GM19023 (cell line): Measurements from ENCODE around the gene SHC3.

Source experiments
- ATAC-seq: cut with Tn5 transposase; IDR thresholded peaks from one replicate; pipeline ENCODE4 v1.9.1; 2021; ENCODE audit warnings: mild to moderate bottlenecking, moderate library complexity; ENCODE audit not compliant: unreplicated experiment

SHC3 gene

DNA sequence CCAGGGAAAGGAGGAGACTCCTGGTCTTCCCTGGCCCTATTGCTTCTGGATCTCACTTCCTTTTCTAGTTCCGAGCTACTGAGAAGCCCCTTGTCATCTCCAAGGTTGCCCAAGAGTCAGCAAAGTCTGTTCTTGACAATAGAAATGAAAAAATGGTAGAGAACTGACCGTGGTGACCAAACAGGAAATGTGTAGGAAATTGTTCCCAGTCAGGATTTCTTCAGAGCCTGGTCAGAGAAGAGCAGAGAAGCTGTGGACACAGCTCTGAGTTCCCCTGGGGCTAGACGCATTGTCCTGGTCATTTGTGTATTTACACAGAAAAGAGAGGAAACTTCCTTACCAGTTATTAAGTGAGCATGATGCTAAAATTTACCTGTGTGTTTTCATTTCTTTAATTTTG is 151.7 kb downstream of the SHC3 start:
- ATAC-seq: no peak

DNA sequence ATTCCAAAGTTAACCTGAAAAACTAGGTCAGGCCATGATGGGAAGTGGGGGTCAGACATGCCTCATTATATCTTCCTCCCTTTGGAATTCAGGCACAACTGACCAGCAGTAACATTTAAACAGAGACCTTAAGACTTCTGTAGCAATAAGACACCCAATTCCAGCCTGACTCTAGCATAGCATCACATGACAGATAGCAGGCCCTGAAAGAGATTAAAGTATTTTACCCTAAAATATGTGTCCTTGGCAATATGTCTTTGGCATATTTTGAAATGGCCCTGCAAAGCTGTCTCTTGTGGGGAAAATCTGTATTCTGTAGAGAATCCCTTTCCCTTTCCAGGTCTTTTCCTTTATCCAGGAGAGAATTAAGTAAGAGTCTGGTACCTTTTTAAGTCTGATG is 153.1 kb downstream of the SHC3 start:
- ATAC-seq: no peak

DNA sequence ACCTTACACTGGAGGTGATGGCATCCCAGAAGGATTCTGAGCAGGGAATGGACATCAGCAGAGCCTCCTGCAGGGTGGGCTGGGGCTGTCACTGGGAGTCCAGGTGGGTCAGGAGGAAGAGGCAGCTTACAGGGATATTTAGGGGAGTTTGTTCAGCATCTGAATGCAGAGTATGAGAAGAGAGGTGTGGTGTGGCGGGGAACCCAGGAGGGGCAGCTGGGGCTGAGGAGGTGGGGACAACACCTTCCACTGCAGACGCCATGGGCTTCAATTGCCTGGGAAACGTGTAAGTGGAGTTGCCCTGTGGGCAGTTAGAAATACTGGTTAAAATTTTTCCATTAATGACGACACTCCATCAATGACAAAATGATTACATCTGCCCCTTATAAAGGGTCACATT is 153.9 kb downstream of the SHC3 start:
- ATAC-seq: no peak

DNA sequence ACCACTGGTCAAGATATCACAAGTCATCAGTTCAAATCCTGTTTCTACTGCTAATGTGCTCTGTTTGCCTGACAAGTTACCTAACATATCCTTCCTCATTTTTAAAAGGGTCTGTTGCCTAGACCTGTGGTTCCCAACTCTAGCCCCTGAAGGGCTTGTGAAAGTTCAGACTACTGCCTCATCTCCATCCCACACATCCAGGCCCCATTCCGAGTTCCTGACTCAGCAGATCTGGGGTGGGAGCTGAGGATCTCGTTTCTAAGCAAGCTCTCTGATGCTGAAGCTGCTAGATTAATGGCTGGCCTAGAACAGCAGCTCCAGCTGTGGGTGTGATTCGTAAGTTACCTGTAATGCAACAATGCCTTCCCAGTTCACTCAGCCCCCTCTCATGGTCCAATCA is 154.9 kb downstream of the SHC3 start:
- no peak for ATAC-seq

DNA sequence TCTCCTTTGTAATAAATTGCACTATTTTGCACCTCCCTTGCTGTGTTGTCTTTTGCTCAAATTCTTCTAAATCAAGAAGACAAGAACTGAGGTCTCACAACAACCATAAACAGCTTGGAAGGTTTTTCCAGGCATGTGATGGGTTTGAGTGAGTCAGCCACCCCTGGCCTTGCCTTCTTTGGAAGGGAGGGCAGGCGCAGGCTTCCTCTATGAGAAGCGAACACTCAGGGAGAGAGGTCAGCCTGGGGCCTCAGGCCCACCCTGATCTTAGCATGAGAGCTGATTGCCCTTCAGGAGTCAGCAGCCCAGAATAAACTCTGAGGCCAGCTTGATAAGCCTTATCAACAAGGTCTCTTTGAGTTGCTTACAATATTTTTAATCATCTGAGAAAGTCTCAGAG is 155.7 kb downstream of the SHC3 start:
- no peak for ATAC-seq

DNA sequence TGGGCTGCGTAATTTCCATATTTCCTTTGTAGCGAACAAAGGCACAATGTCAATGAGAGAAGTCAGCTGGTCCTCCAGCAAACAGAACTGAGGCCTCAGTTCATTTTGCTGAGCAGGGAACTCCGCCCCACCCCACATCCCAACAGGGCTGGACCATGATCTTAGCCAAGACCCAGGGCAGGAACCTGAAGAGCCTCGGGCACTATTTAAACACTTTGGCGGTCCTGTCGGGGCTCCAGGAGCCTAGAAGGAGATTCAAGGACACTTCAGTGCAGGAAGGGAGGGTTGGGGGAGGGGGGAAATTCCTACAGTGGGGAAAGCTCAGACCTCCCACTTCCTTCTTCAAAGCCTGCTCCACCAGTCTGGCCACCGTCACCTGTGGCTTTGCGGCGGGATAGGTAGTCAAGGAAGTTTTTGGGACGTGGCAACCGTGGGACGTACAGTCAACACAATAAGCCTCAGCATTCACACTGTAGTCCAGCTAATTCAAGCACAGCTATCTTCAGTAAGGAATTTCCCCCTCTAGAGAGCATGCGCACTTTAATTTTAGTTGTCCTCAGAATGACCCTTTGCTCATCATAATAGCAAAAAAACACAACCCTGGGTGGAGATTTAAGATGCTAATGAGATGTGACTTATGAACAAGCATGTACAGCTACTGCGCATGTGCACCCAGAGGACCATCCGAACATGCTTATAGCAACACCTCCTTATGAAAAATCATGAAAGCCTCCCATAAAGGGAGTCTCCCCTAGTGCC is 156.4 kb downstream of the SHC3 start:
- no peak for ATAC-seq

DNA sequence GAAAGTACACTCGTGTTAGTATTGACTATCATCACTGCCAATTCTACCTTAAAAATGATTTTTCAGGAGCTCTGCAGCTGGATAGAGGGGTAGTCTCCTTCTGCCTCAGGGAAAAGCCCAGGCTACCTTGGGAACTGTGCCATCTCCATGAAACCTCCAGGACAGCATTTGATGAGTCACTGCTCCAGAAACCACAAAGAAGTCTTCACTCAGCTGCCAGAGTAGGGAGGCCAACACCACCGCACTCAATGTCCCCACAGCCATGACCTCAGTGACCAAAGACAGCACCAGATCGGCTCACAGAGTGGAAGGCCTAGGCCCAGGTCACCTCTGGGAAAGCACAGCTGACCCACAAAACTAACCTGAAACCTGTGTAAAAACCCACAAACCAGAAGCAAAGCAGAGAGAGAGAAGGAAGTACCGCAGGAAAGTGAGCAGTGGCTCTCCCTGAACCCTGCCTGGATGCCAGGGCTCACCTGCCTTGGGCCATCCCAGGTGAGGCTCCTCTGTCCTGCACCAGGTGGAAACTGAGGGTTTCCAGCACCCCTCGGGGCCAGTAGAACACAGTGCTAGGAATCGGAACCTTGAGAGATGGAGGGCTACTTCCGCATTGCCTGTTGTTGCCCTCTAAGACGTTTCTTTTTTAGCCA is 157.3 kb downstream of the SHC3 start:
- ATAC-seq: no peak

DNA sequence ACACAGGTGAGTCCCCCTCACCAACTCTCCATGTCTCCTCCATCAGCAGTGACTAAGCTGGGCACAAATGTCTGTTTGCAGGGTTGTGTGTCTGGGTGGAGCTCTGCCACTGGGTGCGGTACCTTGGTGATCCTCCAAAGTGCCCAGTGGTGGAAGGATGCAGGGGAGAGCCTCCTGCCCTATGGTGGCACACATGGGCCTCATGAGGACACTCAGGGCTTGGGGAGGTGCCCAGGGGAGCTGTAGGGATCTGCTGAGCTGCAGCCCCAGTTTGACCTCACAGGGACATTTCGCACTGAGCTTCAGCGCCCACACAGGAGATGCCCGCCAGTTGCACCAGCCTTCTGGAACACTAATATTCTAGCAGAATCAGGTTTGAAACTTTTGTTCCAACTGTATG is 157.9 kb downstream of the SHC3 start:
- no peak for ATAC-seq

DNA sequence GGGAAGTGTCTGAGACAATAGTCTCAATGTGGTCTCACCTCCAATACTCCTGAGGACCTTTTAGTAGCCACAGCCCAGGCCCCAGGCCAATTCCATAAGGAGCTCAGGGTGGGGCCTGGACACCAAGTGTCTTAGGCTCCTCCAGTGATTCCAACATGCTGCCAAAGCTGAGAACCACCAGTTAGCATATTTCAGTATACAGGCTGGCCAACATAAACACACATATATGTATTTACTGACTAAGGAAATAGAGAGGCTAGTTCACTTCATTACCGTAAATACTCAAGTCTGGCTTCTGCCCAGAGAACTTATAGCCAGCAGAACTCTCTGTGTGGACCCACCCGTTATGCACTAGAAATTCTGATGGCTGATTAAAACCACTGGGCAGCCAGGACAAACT is 163.3 kb downstream of the SHC3 start:
- ATAC-seq: no peak

DNA sequence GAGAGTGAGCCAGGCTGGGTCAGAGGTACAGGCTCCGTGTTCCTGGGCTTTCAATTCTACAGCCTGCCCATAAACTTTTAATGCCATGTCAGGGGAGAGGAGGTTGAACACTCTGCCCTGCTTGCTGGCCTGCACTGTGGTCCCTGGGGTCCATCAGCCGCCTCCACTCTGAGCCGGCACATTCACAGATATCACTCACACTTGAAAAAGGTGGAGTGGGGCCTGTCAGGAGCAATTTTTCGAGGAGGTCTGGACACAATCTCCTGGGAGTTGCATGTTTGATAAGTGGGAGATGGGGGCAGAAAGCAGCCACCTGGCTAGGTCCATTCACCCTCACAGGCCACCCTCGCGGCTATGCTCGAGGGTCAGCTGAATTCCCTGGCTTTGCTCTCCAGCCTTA is 164.5 kb downstream of the SHC3 start:
- no peak for ATAC-seq

DNA sequence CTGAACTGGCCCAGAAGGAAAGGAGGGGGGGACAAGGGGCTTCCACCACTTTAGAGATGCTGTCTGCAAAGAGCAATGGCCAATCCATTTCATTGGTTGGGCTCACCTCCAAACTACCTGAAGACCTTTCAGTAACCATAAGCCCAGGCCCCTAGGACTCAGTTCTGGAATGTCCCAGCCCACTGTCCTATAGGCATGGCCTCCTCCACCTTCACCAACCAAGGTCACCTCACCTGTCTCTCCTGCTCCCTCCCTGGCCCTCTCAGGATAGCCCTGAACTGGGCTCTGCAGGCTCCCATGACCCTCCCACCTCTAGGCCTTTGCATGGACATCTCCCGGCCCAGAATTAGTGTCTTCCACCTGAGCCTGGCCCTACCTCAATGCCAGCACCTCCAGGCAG is 165.0 kb downstream of the SHC3 start:
- ATAC-seq: no peak

DNA sequence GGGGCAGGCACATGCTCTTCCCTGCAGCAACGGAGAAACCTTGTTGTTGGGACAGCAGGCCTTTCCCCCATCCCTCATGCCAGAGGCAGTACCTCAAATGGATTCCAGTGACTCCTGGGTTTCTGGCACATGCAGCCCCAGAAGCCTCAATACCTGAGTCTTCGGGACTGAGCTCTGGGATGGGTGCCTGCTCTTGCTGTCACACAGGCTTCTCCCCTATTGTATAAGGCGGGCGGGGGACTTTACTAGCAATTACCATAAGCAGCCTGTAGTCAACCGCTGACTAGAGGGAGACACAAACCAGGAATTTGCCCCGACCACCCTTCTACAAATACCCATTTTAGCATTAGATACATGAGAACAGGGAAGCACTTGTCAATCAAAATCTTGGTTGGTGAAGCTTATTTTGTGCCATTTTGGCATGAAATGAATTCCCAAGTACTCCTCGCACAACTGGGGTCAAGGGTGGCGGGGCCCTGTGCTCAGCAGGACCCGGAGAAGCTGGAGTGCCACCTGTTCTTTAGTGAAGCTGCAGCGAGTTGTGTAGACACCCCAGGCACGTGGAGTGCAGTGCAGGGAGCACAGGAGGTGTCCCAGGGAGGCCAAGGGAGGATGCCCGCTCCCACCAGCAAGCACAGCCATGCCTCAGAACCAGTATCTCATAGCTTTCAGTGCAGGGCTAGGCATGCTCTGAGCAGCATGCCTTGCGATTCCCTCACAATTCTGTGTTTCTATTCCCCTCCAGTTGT is 166.2 kb downstream of the SHC3 start:
- no peak for ATAC-seq

DNA sequence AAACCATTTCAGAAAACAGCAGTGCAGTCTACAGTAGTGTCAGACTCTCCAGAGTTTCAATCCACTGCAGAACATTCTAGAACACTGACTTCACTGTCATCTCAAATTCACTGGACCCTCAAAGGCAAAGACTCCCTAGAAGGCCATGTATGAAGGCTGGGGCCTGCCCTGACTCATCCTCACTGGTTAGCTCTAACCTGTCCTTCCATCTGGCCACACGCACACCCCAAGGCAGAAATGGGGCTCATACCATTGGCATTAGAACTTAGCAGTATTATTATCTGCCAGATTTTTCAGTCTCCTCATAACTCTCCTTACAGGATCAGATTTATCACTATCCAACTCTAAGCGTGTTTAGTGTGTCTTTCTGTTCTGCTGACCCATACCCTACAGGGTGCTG is 166.9 kb downstream of the SHC3 start:
- no peak for ATAC-seq

DNA sequence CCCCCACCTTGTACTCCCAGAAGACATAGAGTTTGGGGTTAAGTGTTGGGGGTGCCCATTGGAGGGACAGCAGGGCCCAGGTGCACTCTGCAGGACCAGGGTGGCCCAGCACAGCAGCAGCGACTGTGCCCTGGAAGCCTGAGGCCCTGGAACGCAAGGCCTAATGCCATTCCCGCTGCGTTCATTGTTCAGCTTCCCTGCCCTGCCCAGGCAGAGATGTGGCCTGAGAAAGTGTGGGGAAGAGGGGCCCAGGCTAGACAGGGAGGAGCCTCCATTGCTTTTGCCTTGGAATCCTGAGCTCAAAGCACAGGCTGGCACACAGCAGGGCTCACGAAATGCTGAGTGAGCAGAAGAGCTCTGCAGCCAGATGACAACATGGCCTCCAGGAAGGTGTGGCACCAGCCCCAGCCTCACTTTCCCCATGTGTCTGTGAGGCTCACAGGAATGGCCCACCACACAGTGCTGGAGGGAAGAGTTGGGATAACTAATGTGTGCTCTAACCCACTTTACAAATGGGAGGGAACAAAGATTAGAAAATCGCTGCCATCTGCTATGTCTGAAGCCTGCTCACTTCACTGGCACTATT is 168.0 kb downstream of the SHC3 start:
- ATAC-seq: no peak

DNA sequence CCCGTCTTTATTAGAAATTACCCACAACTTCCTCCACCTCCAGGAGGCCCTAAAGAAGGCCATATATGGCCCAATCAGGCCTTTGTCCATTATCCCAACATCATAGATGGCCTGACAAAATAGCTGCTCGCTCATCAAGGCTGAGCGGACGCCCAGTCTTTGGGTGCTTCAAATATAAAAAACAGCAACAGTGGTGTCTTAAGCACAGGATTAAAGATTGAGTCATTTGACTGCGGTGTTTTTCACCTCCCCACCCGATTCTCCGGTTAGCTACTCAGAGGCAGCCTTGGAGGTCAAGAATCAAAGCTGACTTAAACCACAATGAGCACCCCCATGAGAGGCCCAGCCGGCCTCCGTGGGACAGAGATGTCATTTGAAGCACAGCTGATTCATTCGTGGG is 168.6 kb downstream of the SHC3 start:
- no peak for ATAC-seq

DNA sequence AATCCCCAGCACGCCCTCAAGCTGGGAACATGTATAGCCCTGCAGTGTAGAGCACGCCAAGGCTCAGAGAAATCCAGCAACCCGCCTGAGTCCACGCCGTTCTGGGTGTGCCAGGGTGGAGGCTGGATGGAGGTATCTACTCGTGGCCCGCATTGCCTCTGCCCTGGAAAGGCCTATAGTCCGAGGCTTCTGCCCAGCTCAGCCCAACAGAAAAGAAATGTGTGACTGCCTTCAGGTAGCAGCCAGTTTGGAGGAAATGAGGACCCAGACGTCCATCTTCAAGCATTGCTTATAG is 169.1 kb downstream of the SHC3 start:
- no peak for ATAC-seq

DNA sequence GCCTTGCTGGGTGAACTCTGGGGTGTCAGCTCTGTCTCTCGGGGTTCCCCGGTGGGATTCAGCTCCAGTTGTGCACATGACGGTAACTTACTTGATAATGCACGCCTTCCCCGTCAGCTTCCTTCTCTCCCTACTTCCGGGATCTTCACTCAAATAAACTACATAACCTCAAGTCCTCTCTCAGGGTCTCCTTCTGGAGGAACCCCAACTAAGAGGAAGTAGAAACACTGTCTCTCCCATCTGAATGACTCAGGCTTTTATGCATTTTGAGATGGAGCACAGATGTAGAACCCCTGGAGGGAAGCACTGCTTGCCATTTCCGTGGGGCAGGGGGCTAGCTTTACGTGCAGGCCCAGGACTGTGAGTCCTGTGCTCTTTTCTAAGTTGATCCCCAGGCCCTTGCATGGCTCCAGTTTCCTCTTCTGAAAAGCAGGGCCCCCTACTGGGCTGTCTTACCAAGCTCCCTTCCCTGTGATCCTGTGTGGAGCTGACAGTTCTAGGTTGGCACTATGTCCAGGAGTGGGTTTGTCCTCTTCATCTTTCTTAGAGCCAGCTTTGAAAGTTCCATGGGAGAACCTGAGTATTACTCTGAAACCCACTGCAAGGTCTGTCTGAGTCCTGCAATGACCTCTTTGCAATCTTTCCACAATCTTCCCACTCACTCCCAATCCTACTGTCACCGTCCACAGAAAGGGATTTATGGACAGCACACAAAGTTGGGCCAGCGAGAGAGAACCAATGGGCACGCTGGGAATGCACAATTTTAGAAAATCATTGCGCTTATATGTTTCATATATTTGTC is 169.7 kb downstream of the SHC3 start:
- no peak for ATAC-seq

DNA sequence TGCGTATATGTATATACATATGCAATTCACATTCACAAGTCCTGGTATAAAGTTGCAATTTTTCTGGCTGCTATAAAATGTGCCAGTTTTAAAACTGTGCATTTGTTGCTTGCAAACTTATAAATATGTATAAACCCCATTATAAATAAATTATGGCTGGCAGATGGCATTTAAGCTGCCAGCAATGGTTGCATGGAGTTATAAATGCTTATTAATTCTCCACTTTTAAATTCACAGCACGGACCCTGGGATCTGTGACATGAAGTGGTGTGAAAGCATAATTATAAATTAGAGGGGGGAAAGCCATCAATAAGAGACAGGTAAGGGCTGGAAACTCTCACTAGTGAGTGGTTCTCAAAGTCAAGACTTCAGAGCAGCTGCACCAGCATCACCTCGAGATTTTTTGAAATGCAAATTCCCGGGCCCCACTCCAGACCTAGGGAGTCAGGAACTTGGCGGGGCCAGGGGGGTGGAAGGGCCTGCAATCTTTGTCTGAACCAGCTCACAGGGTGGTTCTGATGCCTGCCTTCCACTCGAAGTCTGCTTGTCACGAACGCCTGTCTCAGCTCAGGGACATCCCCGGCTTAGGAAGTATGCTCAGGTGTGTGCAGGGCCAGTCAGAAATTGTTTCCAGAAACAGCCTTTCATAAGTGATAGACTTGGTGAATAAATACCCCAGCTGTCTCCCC is 170.4 kb downstream of the SHC3 start:
- no peak for ATAC-seq

DNA sequence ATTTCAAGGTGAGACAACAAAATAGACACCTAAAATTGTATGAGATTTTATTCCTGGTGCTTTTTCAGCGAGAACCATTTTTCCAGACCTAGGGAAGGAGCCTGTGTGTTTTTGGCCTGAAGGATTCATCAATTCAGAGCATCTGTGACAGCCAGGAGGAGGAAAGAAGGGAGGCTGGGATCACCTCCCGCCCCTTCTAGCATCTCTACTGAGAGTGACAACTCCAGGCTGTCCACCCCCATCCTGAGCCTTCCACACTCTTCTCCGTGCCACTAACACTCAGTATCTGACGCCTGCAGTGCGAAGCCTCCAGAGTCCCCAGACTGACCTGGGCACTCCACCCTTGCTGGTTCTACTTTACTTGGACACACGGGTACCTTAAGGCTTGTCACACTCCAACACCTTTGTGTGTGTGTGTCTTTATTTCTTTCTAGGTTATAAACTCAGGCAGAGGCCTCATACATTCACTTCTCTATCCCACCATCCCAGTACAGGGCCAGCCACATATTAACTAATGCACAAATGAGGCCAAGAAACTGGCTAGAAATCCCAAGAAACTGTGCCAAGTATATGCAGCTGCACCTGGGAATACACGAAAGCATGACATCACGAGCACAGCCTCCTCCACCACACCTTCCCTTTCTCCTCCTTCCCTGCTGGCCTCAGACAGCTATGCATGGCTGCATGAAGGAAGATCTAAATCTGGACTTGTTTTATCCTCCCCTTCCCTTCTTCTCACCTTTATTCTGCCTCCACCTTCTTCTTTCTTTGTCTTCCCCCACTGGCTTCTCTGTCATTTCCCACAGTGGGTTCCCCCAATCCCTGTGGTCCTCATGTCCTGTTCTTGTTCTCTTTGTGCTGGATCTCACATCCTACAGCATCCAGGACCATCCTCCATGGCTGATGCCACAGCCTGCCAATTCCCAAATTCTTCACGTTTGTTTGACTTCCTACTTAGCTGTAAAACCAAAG is 171.3 kb downstream of the SHC3 start:
- no peak for ATAC-seq
